ENCODE data around the gene NUDT22. TPM values are rescaled to one million over a fixed set of nuclear protein-coding genes. Genes with fewer than 3 reads are reported as not detected.
A peak's percentile ranks its signal among the peaks of the same experiment; 100 is the strongest.

NUDT22 gene
- total RNA-seq, 1 experiment from 2014 or later: 72.4 TPM

GRCh38 chr11:64231546-64231945, 5.5 kb downstream of the NUDT22 start:
- BruUV-seq (replicated peaks): no TSS peak
- ChIA-PET CTCF (no interaction called here), POLR2A (ENCODE audit: low non-redundant PET) (no interaction called here)
- Histone ChIP-seq H3K9me3 (ENCODE audit: low read depth, low read length, poor library complexity, severe bottlenecking) (no peaks in the 10 kb centered on the region), H3K27ac (ENCODE audit: low read depth, low read length, poor library complexity, severe bottlenecking) (peak overlapping the region; percentile 37), H3K4me1 (ENCODE audit: insufficient read depth, low read length, poor library complexity, severe bottlenecking) (peaks cover 27% of the 10 kb centered on the region), H3K4me3 (ENCODE audit: low read depth, low read length, poor library complexity, severe bottlenecking) (no peak overlapping the region), H3K36me3 (ENCODE audit: insufficient read depth, low read length, poor library complexity, severe bottlenecking) (no peaks in the 10 kb centered on the region), H3K27me3 (replicated peaks; ENCODE audit: insufficient read depth, low read depth, low read length, poor library complexity) (no peaks in the 10 kb centered on the region)
- intact Hi-C loops (cut with micrococcal nuclease; ENCODE audit: unreplicated experiment): no loop called here
- no peak for DNase-seq (ENCODE audit: low spot score)
- no peak for TF ChIP-seq CTCF (conservative IDR thresholded peaks at IDR 0.05; ENCODE audit: low read depth, low read length)
- no peak for TF ChIP-seq EZH2 (IDR thresholded peaks at IDR 0.05; ENCODE audit: borderline replicate concordance, low read depth, low read length, poor library complexity, severe bottlenecking)

- peaks cover 21% of the 10 kb centered on the region for H3K4me1 ChIP-seq (ENCODE audit: insufficient read depth, low read length, poor library complexity, severe bottlenecking)
- intact Hi-C loops (cut with micrococcal nuclease; ENCODE audit: unreplicated experiment): no loop called here
- BruUV-seq (replicated peaks): no TSS peak
- peak overlapping the region; percentile 37 for H3K27ac ChIP-seq (ENCODE audit: low read depth, low read length, poor library complexity, severe bottlenecking)
- H3K4me3 ChIP-seq (ENCODE audit: low read depth, low read length, poor library complexity, severe bottlenecking): no peak overlapping the region
- no peaks in the 10 kb centered on the region for H3K9me3 ChIP-seq (ENCODE audit: low read depth, low read length, poor library complexity, severe bottlenecking)
- peaks cover 4% of the 10 kb centered on the region for H3K36me3 ChIP-seq (ENCODE audit: insufficient read depth, low read length, poor library complexity, severe bottlenecking)
- DNase-seq (ENCODE audit: low spot score): no peak
- H3K27me3 ChIP-seq (replicated peaks; ENCODE audit: insufficient read depth, low read depth, low read length, poor library complexity): no peaks in the 10 kb centered on the region
- TF ChIP-seq EZH2 (IDR thresholded peaks at IDR 0.05; ENCODE audit: borderline replicate concordance, low read depth, low read length, poor library complexity, severe bottlenecking) (no peak), CTCF (conservative IDR thresholded peaks at IDR 0.05; ENCODE audit: low read depth, low read length) (no peak)
- ChIA-PET POLR2A (ENCODE audit: low non-redundant PET) (no interaction called here), CTCF (interaction anchor here (0.8 kb wide), 1 partner anchor 28 kb away, joined by 5 read pairs; no protein-coding TSS in a partner anchor)
Observed at GRCh38 chr11:64232182-64232966, 6.3 kb downstream of the NUDT22 start.

- POLR2A ChIA-PET (ENCODE audit: low non-redundant PET): no interaction called here
- CTCF ChIA-PET: interaction anchor here (0.6 to 0.8 kb wide), 2 partner anchors 20 to 28 kb away, joined by 3 to 5 read pairs; no protein-coding TSS in a partner anchor
- H3K27ac ChIP-seq (ENCODE audit: low read depth, low read length, poor library complexity, severe bottlenecking): peak overlapping the region; percentile 21
- no peak for DNase-seq (ENCODE audit: low spot score)
- H3K4me3 ChIP-seq (ENCODE audit: low read depth, low read length, poor library complexity, severe bottlenecking): no peak overlapping the region
- TF ChIP-seq EZH2 (IDR thresholded peaks at IDR 0.05; ENCODE audit: borderline replicate concordance, low read depth, low read length, poor library complexity, severe bottlenecking) (no peak), CTCF (conservative IDR thresholded peaks at IDR 0.05; ENCODE audit: low read depth, low read length) (no peak)
- peaks cover 18% of the 10 kb centered on the region for H3K4me1 ChIP-seq (ENCODE audit: insufficient read depth, low read length, poor library complexity, severe bottlenecking)
- intact Hi-C loops (cut with micrococcal nuclease; ENCODE audit: unreplicated experiment): no loop called here
- H3K27me3 ChIP-seq (replicated peaks; ENCODE audit: insufficient read depth, low read depth, low read length, poor library complexity): no peaks in the 10 kb centered on the region
- H3K36me3 ChIP-seq (ENCODE audit: insufficient read depth, low read length, poor library complexity, severe bottlenecking): peaks cover 9% of the 10 kb centered on the region
- no TSS peak for BruUV-seq (replicated peaks)
- H3K9me3 ChIP-seq (ENCODE audit: low read depth, low read length, poor library complexity, severe bottlenecking): no peaks in the 10 kb centered on the region
Observed at GRCh38 chr11:64232967-64233315, 6.9 kb downstream of the NUDT22 start.

Measured in A673 (cell line).